ENCODE measurements around the gene INPP5J. TPM values are rescaled to one million over a fixed set of nuclear protein-coding genes. Genes with fewer than 3 reads are reported as not detected.
"Not testable (repeated sequence)": the region's sequence is repeated elsewhere in the genome, so short reads cannot be mapped to it uniquely, and the experiment has no call there.

Gene INPP5J
- total and polyA plus RNA-seq, 10 of the 15 experiments (the other 5 are each of a cell fraction or from before 2014, with no cell fraction given), result 0.18 to 2.8 (median 1.5) TPM; not detected in 1

GRCh38 chr22:31171734-31172133 lies 49.0 kb downstream of the INPP5J start:
- ATAC-seq; H3K4me1 ChIP-seq (ENCODE audit: control insufficient read depth, insufficient read depth, low read length); H3K9ac ChIP-seq (ENCODE audit: control insufficient read depth, insufficient read depth, low read length); DNase-seq (ENCODE audit: low read depth, low spot score); H4K20me1 ChIP-seq (ENCODE audit: control insufficient read depth, insufficient read depth); H3K27me3 ChIP-seq (replicated peaks in 1 of 2; ENCODE audit: control insufficient read depth in 2 of 2, insufficient read depth in 2 of 2, low read length in 1 of 2); H3K9me3 ChIP-seq (replicated peaks; ENCODE audit: control insufficient read depth, insufficient read depth, low read length); RAD21 ChIA-PET (ENCODE audit: unreplicated experiment); SMC1A ChIA-PET (ENCODE audit: uncharacterized antibody, unreplicated experiment); H3K4me2 ChIP-seq (ENCODE audit: control insufficient read depth, insufficient read depth); H2AFZ ChIP-seq (ENCODE audit: control insufficient read depth, low read depth, low read length); in situ Hi-C loops (cut with MboI); H3K4me3 ChIP-seq; POLR2A ChIA-PET; FAIRE-seq; H3K79me2 ChIP-seq (ENCODE audit: control insufficient read depth, insufficient read depth, low read length); BruUV-seq (replicated peaks); CTCF ChIA-PET; H3K36me3 ChIP-seq (ENCODE audit: control insufficient read depth in 2 of 2, insufficient read depth in 2 of 2, low read length in 1 of 2); H3K27ac ChIP-seq (ENCODE audit: control insufficient read depth, insufficient read depth); intact Hi-C loops (cut with micrococcal nuclease; ENCODE audit: unreplicated experiment): not testable (repeated sequence)
- TF ChIP-seq MLLT1 (IDR thresholded peaks at IDR 0.05) (peak; percentile 65; the same call in 1 of the 2 replicates), ZBTB33 (IDR thresholded peaks at IDR 0.05) (peak; percentile 74; the same call in 1 of the 2 replicates)
- 82% methylated on average over 5 of the region's 9 CpGs for WGBS (ENCODE audit: insufficient coverage, insufficient replicate concordance, low lambda C conversion rate, missing lambda C conversion rate)

Measured in GM12878 (cell line).